ENCODE results near the gene C1orf198. TPM values are rescaled to one million over a fixed set of nuclear protein-coding genes. Genes with fewer than 3 reads are reported as not detected.

C1orf198 gene
- total RNA-seq, 1 donor from 2014 or later: 225 TPM

DNA sequence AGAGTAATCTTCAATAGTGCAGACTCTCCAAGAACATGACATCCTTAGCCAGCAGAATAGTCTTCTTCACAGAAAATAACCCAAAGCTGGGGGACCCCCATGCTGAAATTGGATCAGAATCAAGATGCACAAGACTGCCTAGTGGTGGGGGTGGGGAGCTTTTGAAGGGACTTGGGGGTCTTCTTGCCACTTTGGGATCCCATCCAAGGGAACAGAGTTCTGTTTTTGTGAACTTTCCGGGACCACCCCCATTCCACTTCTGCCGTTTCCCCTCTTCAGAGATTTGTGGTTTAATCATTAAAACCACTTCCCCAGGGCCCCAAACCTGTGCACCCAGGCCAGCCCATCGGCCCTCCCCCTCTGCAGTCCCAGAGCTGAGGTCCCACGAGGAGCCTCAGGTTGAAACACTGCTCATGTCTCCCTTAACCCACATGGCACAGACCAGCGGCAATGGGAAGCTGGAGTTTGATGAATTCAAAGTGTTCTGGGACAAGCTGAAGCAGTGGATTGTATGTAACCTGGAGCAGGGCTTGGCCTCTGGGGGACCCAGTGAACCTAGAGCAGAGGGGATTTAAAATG is 76.2 kb downstream of the C1orf198 start:
- TF ChIP-seq CTCF (IDR thresholded peaks at IDR 0.05): no peak
- no peak for DNase-seq (ENCODE audit: low spot score in 2 of 2)
- Histone ChIP-seq H3K27me3 (no peaks in the 10 kb centered on the region), H3K27ac (no peak overlapping the region), H3K9me3 (no peaks in the 10 kb centered on the region), H3K36me3 (no peaks in the 10 kb centered on the region), H3K4me1 (no peaks in the 10 kb centered on the region), H3K4me3 (no peak overlapping the region)
- intact Hi-C loops (cut with DNase I): no loop called here

DNA sequence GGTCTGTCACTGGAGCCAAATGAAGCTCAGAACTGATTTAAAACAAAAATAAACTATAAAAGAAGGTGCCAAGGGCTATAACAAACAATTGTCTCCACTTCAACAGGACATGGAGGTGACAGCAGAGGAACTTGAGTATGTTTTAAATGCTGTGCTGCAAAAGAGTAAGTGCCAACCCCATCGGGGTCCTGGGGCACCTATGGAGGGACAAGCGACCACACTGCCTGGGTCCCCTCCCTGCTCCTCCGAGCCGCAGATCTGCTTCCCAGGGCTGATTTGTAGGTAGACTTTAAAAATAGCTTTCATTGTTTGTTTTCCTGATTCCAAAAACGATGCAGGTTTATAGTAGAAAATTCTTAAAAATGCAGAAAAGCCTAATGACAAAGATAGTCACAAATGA is 78.3 kb downstream of the C1orf198 start:
- no peak for TF ChIP-seq CTCF (IDR thresholded peaks at IDR 0.05)
- Histone ChIP-seq H3K4me1 (no peaks in the 10 kb centered on the region), H3K27me3 (no peaks in the 10 kb centered on the region), H3K4me3 (no peak overlapping the region), H3K27ac (no peak overlapping the region), H3K9me3 (no peaks in the 10 kb centered on the region), H3K36me3 (no peaks in the 10 kb centered on the region)
- no peak for DNase-seq (ENCODE audit: low spot score in 2 of 2)
- intact Hi-C loops (cut with DNase I): no loop called here

- no peak overlapping the region for H3K4me3 ChIP-seq
- no peaks in the 10 kb centered on the region for H3K4me1 ChIP-seq
- no peak overlapping the region for H3K27ac ChIP-seq
- H3K27me3 ChIP-seq: no peaks in the 10 kb centered on the region
- TF ChIP-seq CTCF (IDR thresholded peaks at IDR 0.05): no peak
- no peaks in the 10 kb centered on the region for H3K36me3 ChIP-seq
- no peak for DNase-seq (ENCODE audit: low spot score in 2 of 2)
- intact Hi-C loops (cut with DNase I): no loop called here
- H3K9me3 ChIP-seq: no peaks in the 10 kb centered on the region
Observed at GRCh38 chr1:230788561-230789275, 79.6 kb downstream of the C1orf198 start.

GRCh38 chr1:230787471-230787870 is 80.8 kb downstream of the C1orf198 start:
- no peaks in the 10 kb centered on the region for H3K9me3 ChIP-seq

More at GRCh38 chr1:230787471-230787870, 80.8 kb downstream of the C1orf198 start:
- Histone ChIP-seq H3K4me3 (no peak overlapping the region), H3K4me1 (no peaks in the 10 kb centered on the region), H3K27ac (no peak overlapping the region), H3K36me3 (no peaks in the 10 kb centered on the region), H3K27me3 (no peaks in the 10 kb centered on the region)
- intact Hi-C loops (cut with DNase I): no loop called here
- TF ChIP-seq CTCF (IDR thresholded peaks at IDR 0.05): no peak
- DNase-seq (ENCODE audit: low spot score in 2 of 2): no peak

Other genes with a start within 250 kb of the C1orf198 start
- 8.4 TPM for gene COG2, start 226.0 kb downstream of the C1orf198 start, total RNA-seq
- 79.0 TPM for gene AGT, start 154.4 kb downstream of the C1orf198 start, total RNA-seq
- gene CAPN9, start 121.1 kb downstream of the C1orf198 start, total RNA-seq: not detected
- 21.5 TPM for gene TTC13, start 110.3 kb upstream of the C1orf198 start, total RNA-seq
- gene ARV1, start 110.6 kb upstream of the C1orf198 start, total RNA-seq: 9.7 TPM
- gene FAM89A, start 171.7 kb upstream of the C1orf198 start, total RNA-seq: 47.5 TPM